Mesendoderm (in vitro differentiated cells): Measurements from ENCODE around the gene SRGAP1.
A peak's percentile ranks its signal among the peaks of the same experiment; 100 is the strongest.

Experiments
- DNase-seq: peaks from one replicate; pipeline ENCODE4 v3.0.0; 2013
- H2AK5ac ChIP-seq: 2 replicates; pipeline ENCODE4 v1.6.1; 2013; ENCODE audit warnings: low read length, inconsistent platforms
- H2BK120ac ChIP-seq: 2 replicates; pipeline ENCODE4 v1.6.1; 2013; ENCODE audit warnings: low read depth, mild to moderate bottlenecking, low read length, moderate library complexity, mixed read lengths
- H2BK15ac ChIP-seq: replicated peaks from 2 replicates; pipeline ENCODE4 v1.6.1; 2013; ENCODE audit warnings: low read depth, mild to moderate bottlenecking, moderate library complexity
- H2BK5ac ChIP-seq: 2 replicates; pipeline ENCODE4 v1.6.1; 2013; ENCODE audit warnings: low read length, inconsistent platforms
- H3K18ac ChIP-seq: 2 replicates; pipeline ENCODE4 v1.6.1; 2013; ENCODE audit warnings: mild to moderate bottlenecking, low read length, mixed read lengths
- H3K23ac ChIP-seq: one replicate; pipeline ENCODE4 v1.6.1; 2013; ENCODE audit warnings: low read length
- H3K27ac ChIP-seq: 2 replicates; pipeline ENCODE4 v1.5.1; 2013; ENCODE audit warnings: low read depth, mild to moderate bottlenecking, inconsistent platforms, low read length, moderate library complexity
- H3K27me3 ChIP-seq: 2 replicates; pipeline ENCODE4 v1.6.1; 2013; ENCODE audit warnings: low read length, control low read depth, mild to moderate bottlenecking, inconsistent platforms; ENCODE audit not compliant: insufficient read depth, poor library complexity
- H3K36me3 ChIP-seq: 2 replicates; pipeline ENCODE4 v1.6.1; 2013; ENCODE audit warnings: low read length, inconsistent platforms; ENCODE audit not compliant: control insufficient read depth, insufficient read depth
- H3K4ac ChIP-seq: one replicate; pipeline ENCODE4 v1.6.1; 2013; ENCODE audit warnings: low read depth, mild to moderate bottlenecking, low read length, moderate library complexity
- H3K4me1 ChIP-seq: 2 replicates; pipeline ENCODE4 v1.6.1; 2013; ENCODE audit warnings: low read depth, low read length, inconsistent platforms; ENCODE audit not compliant: control insufficient read depth
- H3K4me2 ChIP-seq: 2 replicates; pipeline ENCODE4 v1.6.1; 2013; ENCODE audit warnings: low read length
- H3K4me3 ChIP-seq: 2 replicates; pipeline ENCODE4 v1.5.1; 2013; ENCODE audit warnings: mild to moderate bottlenecking, low read length
- H3K56ac ChIP-seq: one replicate; pipeline ENCODE4 v1.6.1; 2013; ENCODE audit warnings: low read length
- H3K79me1 ChIP-seq: 2 replicates; pipeline ENCODE4 v1.6.1; 2013; ENCODE audit warnings: low read length, inconsistent platforms
- H3K79me2 ChIP-seq: 2 replicates; pipeline ENCODE4 v1.6.1; 2013; ENCODE audit warnings: mild to moderate bottlenecking, low read length; ENCODE audit not compliant: control insufficient read depth, insufficient read depth
- H3K9ac ChIP-seq: 2 replicates; pipeline ENCODE4 v1.6.1; 2013; ENCODE audit warnings: low read length, inconsistent platforms
- H4K5ac ChIP-seq: one replicate; pipeline ENCODE4 v1.6.1; 2013; ENCODE audit warnings: low read length
- H4K8ac ChIP-seq: one replicate; pipeline ENCODE4 v1.6.1; 2013; ENCODE audit warnings: low read depth, mild to moderate bottlenecking, control low read depth, low read length, moderate library complexity
- WGBS: extraction: QIAGEN DNeasy Blood & Tissue Kit; methylation state at CpG from one replicate; pipeline ENCODE4 v1.1.7; 2013; ENCODE audit warnings: low lambda C conversion rate, missing lambda C conversion rate; ENCODE audit not compliant: insufficient coverage; ENCODE audit errors: extremely low coverage; 5-methylcytosine and 5-hydroxymethylcytosine counted together

SRGAP1 gene

DNA sequence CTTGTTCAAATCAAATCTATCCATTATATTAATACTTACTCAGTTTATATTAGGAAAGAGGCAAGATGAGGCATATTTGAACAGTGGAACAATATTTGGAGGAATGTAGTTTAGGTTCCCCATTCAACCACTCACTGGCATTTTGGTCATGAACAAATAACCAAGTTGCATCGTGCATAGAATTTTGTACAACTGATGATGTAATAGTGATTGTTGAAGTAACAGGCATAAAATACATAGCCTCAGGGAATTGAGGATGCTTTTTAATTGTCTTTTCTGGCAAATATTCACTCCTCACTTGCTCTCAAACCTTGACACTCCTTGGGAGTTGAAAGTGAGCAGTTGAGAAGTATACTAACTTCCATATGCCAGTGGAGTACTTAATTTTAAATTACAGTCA lies 175.2 kb downstream of the SRGAP1 start:
- Histone ChIP-seq H2BK15ac (no peak overlapping the region), H3K27me3 (no peaks in the 10 kb centered on the region), H3K79me1 (no peaks in the 10 kb centered on the region), H3K27ac (no peak overlapping the region), H2BK5ac (no peak overlapping the region), H3K9ac (no peak overlapping the region), H3K36me3 (no peaks in the 10 kb centered on the region), H3K4me3 (no peak overlapping the region), H3K4me1 (peaks cover 2% of the 10 kb centered on the region), H3K23ac (no peak overlapping the region), H2BK120ac (no peak overlapping the region), H3K18ac (no peak overlapping the region), H3K56ac (no peak overlapping the region), H3K4ac (no peak overlapping the region), H4K5ac (no peak overlapping the region), H3K4me2 (no peak overlapping the region), H3K79me2 (no peaks in the 10 kb centered on the region), H2AK5ac (no peak overlapping the region), H4K8ac (no peak overlapping the region)
- no CpG with 5 or more reads among the region's 1 CpG for WGBS
- no peak for DNase-seq

- Histone ChIP-seq H3K79me1 (no peaks in the 10 kb centered on the region), H3K18ac (no peak overlapping the region), H3K9ac (no peak overlapping the region), H3K79me2 (no peaks in the 10 kb centered on the region), H2BK15ac (no peak overlapping the region), H3K23ac (no peak overlapping the region), H3K27ac (no peak overlapping the region), H3K56ac (no peak overlapping the region), H3K36me3 (no peaks in the 10 kb centered on the region), H3K4ac (no peak overlapping the region), H3K4me3 (no peak overlapping the region), H4K5ac (no peak overlapping the region), H2AK5ac (no peak overlapping the region), H3K27me3 (no peaks in the 10 kb centered on the region), H4K8ac (no peak overlapping the region), H3K4me2 (no peak overlapping the region), H2BK120ac (no peak overlapping the region), H2BK5ac (no peak overlapping the region), H3K4me1 (peaks cover 2% of the 10 kb centered on the region)
- WGBS, result no CpG with 5 or more reads among the region's 9 CpGs
- DNase-seq, result no peak
Measured at GRCh38 chr12:64025174-64025958, 180.9 kb downstream of the SRGAP1 start.

- DNase-seq, result no peak
- H3K23ac ChIP-seq, result no peak overlapping the region
- no peak overlapping the region for H4K8ac ChIP-seq
- H3K36me3 ChIP-seq, result no peaks in the 10 kb centered on the region
- no peak overlapping the region for H3K9ac ChIP-seq
- no peak overlapping the region for H2AK5ac ChIP-seq
- no peak overlapping the region for H3K4me3 ChIP-seq
- H3K4me1 ChIP-seq, result peaks cover 2% of the 10 kb centered on the region
- no peak overlapping the region for H2BK15ac ChIP-seq
- no peaks in the 10 kb centered on the region for H3K27me3 ChIP-seq
- H2BK5ac ChIP-seq, result no peak overlapping the region
- H3K79me2 ChIP-seq, result no peaks in the 10 kb centered on the region
- H4K5ac ChIP-seq, result no peak overlapping the region
- H3K79me1 ChIP-seq, result no peaks in the 10 kb centered on the region
- H2BK120ac ChIP-seq, result no peak overlapping the region
- no peak overlapping the region for H3K56ac ChIP-seq
- no peak overlapping the region for H3K4ac ChIP-seq
- H3K18ac ChIP-seq, result no peak overlapping the region
- no CpG with 5 or more reads among the region's 1 CpG for WGBS
- H3K27ac ChIP-seq, result no peak overlapping the region
- H3K4me2 ChIP-seq, result no peak overlapping the region
Measured at GRCh38 chr12:64027311-64027710, 182.8 kb downstream of the SRGAP1 start.

DNA sequence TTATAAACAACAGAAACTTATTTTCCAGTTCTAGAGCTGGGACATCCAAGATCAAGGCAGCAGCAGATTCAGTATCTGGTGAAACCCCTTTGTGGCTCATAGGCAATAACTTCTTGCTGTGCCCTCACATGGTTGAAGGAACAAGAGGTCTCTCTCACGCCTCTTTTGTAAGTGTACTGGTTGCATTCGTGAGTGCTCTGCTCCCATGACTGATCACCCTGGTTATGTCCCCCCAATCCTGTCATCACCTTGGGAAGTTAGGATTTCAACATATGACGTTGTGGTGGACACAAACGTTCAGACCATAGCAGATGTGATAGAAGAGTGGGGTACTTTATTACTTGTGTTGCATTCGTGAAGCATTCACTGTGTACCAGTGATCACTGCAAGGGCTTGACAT lies 184.0 kb downstream of the SRGAP1 start:
- WGBS, result no CpG with 5 or more reads among the region's 5 CpGs
- no peak overlapping the region for H2BK15ac ChIP-seq

DNA sequence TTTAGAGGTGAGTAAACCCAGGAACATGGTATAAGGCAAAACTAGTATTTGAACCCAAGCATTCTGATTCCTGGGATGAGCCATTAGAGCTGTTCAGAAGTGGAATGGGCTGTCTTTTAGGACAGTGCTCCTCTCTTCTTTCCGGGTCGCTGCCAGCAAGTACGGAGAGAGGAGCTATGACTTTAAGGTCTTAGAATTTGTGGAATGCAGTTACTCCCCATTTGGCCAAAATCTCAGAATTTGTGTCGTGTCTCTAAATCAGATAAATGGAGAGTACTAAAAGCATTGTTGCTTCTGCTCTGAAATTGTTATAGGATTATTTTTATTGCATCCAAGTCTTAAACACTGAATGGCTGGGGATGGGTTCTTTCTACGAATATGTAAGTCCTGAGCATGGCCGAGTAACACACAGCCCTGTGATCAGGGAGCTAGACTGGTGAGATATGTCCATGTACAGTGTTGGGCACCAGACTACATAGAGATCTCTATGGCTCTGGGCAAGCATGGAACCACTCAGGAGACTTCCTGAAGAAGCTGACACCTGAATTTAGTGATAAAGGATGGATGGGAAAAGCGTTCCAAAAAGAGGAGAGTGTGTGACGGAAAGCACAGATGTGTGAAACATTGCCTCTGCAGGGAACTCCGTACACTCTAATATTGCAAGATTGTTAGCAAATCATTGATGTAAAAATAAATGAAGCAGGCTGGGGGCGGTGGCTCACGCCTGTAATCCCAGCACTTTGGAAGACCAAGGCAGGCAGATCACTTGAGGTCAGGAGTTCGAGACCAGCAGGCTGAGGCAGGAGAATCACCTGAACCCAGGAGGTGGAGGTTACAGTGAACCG lies 184.7 kb downstream of the SRGAP1 start:
- Histone ChIP-seq H3K36me3 (no peaks in the 10 kb centered on the region), H3K18ac (no peak overlapping the region), H2BK15ac (no peak overlapping the region), H3K79me1 (no peaks in the 10 kb centered on the region), H4K5ac (no peak overlapping the region), H3K56ac (no peak overlapping the region), H3K9ac (no peak overlapping the region), H3K4me3 (no peak overlapping the region), H3K23ac (no peak overlapping the region), H4K8ac (no peak overlapping the region), H3K27ac (no peak overlapping the region), H3K4me1 (no peaks in the 10 kb centered on the region), H3K27me3 (no peaks in the 10 kb centered on the region), H3K4me2 (no peak overlapping the region), H2BK5ac (no peak overlapping the region), H2BK120ac (no peak overlapping the region), H2AK5ac (no peak overlapping the region), H3K79me2 (no peaks in the 10 kb centered on the region), H3K4ac (no peak overlapping the region)
- no CpG with 5 or more reads among the region's 13 CpGs for WGBS
- peak; percentile 70 for DNase-seq

More for the DNA sequence above, 184.0 kb downstream of the SRGAP1 start:
- Histone ChIP-seq H3K79me1 (no peaks in the 10 kb centered on the region), H3K9ac (no peak overlapping the region), H3K4me2 (no peak overlapping the region), H2BK120ac (no peak overlapping the region), H3K79me2 (no peaks in the 10 kb centered on the region), H3K4me1 (peaks cover 2% of the 10 kb centered on the region), H2BK5ac (no peak overlapping the region), H4K8ac (no peak overlapping the region), H3K36me3 (no peaks in the 10 kb centered on the region), H2AK5ac (no peak overlapping the region), H3K4ac (no peak overlapping the region), H3K23ac (no peak overlapping the region), H4K5ac (no peak overlapping the region), H3K27ac (no peak overlapping the region), H3K4me3 (no peak overlapping the region), H3K56ac (no peak overlapping the region), H3K27me3 (no peaks in the 10 kb centered on the region), H3K18ac (no peak overlapping the region)
- DNase-seq, result no peak
